ENCODE data around the gene ITPR1. TPM values are rescaled to one million over a fixed set of nuclear protein-coding genes. Genes with fewer than 3 reads are reported as not detected.

ITPR1 gene
- total RNA-seq, 1 experiment from 2014 or later, result 8.7 TPM

DNA sequence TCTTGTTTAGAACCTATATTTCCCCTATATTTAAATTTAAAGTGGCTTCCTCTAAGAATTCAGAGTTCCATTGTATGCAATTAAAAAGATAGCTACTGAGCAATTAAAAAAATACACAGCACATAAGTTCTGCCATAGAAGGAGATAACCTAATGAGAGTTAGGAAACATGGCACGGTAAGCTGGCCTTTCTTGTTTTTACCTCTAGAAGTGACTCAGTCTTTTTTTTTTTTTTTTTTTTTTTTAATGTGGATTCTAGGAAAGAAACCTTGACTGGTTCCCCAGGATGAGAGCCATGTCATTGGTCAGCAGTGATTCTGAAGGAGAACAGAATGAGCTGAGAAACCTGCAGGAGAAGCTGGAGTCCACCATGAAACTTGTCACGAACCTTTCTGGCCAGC, 343.4 kb downstream of the ITPR1 start:
- intact Hi-C loops (cut with micrococcal nuclease; ENCODE audit: unreplicated experiment), result no loop called here
- Histone ChIP-seq H3K4me1 (ENCODE audit: control insufficient read depth, insufficient read depth, low read length) (0 out of 2 replicates have a peak, but pooled peaks cover 1% of the 10 kb centered on the region), H3K36me3 (ENCODE audit: control insufficient read depth, insufficient read depth, low read length) (no peaks in the 10 kb centered on the region), H3K27me3 (ENCODE audit: control insufficient read depth, insufficient read depth, low read length) (no peaks in the 10 kb centered on the region), H3K9me3 (ENCODE audit: control insufficient read depth, insufficient read depth, low read depth, low read length) (no peaks in the 10 kb centered on the region), H3K27ac (ENCODE audit: low read length) (no peak overlapping the region), H3K4me3 (ENCODE audit: low read depth in 2 of 2, low read length in 2 of 2) (no peak overlapping the region)
- no TSS peak for BruUV-seq (replicated peaks)
- ATAC-seq (no peak), DNase-seq (ENCODE audit: low read depth, low spot score) (no peak)
- ChIA-PET CTCF (no interaction called here), POLR2A (no interaction called here)
- in situ Hi-C loops (cut with HindIII; ENCODE audit: low pct_unique_long_range_greater_than_20kb, low sequenced_read_pairs), result no loop called here
- TF ChIP-seq POLR2AphosphoS5 (IDR thresholded peaks at IDR 0.05; ENCODE audit: low read depth, low read length) (no peak), TCF7L2 (IDR thresholded peaks at IDR 0.05; ENCODE audit: low read depth, low read length) (no peak), SIN3A (IDR thresholded peaks at IDR 0.05; ENCODE audit: borderline replicate concordance, insufficient read depth, low read depth, low read length) (no peak), REST (IDR thresholded peaks at IDR 0.05; ENCODE audit: insufficient read depth in 1 of 2, low read depth in 2 of 2, low read length in 1 of 2) (no peak)
- TF ChIP-seq, protein P1, sequence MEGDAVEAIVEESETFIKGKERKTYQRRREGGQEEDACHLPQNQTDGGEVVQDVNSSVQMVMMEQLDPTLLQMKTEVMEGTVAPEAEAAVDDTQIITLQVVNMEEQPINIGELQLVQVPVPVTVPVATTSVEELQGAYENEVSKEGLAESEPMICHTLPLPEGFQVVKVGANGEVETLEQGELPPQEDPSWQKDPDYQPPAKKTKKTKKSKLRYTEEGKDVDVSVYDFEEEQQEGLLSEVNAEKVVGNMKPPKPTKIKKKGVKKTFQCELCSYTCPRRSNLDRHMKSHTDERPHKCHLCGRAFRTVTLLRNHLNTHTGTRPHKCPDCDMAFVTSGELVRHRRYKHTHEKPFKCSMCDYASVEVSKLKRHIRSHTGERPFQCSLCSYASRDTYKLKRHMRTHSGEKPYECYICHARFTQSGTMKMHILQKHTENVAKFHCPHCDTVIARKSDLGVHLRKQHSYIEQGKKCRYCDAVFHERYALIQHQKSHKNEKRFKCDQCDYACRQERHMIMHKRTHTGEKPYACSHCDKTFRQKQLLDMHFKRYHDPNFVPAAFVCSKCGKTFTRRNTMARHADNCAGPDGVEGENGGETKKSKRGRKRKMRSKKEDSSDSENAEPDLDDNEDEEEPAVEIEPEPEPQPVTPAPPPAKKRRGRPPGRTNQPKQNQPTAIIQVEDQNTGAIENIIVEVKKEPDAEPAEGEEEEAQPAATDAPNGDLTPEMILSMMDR (IDR thresholded peaks at IDR 0.05), result no peak

DNA sequence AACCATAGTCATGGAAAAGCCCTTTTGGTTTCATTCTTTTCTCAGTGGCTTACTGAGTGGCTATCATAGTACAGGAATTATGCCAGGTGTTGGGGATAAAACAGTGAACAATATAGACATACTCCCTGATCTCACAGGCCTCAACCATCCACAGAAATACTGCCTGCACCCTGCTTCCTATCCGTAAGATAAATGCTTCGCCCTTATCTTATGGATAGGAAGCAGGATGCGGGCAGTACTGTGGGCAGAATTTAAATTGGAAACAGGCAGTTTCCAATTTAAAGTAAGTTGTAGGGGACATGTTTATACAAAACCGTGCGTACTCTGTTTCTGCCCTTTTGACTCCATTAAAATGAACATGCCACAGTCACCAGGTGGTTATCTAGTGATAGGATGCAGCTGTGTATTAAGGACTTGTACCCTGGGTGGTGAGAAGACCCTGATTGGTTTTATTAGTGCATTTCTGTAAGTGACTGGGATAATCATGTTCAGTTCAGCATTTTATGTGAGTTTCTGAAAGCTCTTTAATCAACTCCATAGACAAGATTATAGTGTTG, 344.3 kb downstream of the ITPR1 start:
- H3K4me3 ChIP-seq (ENCODE audit: low read depth in 2 of 2, low read length in 2 of 2), result no peak overlapping the region
- no peaks in the 10 kb centered on the region for H3K9me3 ChIP-seq (ENCODE audit: control insufficient read depth, insufficient read depth, low read depth, low read length)
- H3K27me3 ChIP-seq (ENCODE audit: control insufficient read depth, insufficient read depth, low read length), result no peaks in the 10 kb centered on the region
- POLR2A ChIA-PET, result interaction anchor here (0.6 kb wide), 1 partner anchor 17 kb away, joined by 10 read pairs; no protein-coding TSS in a partner anchor
- CTCF ChIA-PET, result no interaction called here
- intact Hi-C loops (cut with micrococcal nuclease; ENCODE audit: unreplicated experiment) (no loop called here), in situ Hi-C loops (cut with HindIII; ENCODE audit: low pct_unique_long_range_greater_than_20kb, low sequenced_read_pairs) (no loop called here)
- TF ChIP-seq, protein P1 (IDR thresholded peaks at IDR 0.05), result no peak
- no peak for TF ChIP-seq POLR2AphosphoS5 (IDR thresholded peaks at IDR 0.05; ENCODE audit: low read depth, low read length)
- TF ChIP-seq SIN3A (IDR thresholded peaks at IDR 0.05; ENCODE audit: borderline replicate concordance, insufficient read depth, low read depth, low read length), result no peak
- no peak for TF ChIP-seq TCF7L2 (IDR thresholded peaks at IDR 0.05; ENCODE audit: low read depth, low read length)
- no peak for TF ChIP-seq REST (IDR thresholded peaks at IDR 0.05; ENCODE audit: insufficient read depth in 1 of 2, low read depth in 2 of 2, low read length in 1 of 2)
- no peaks in the 10 kb centered on the region for H3K36me3 ChIP-seq (ENCODE audit: control insufficient read depth, insufficient read depth, low read length)
- no peaks in the 10 kb centered on the region for H3K4me1 ChIP-seq (ENCODE audit: control insufficient read depth, insufficient read depth, low read length)
- H3K27ac ChIP-seq (ENCODE audit: low read length), result no peak overlapping the region
- DNase-seq (ENCODE audit: low read depth, low spot score) (no peak), ATAC-seq (no peak)
- BruUV-seq (replicated peaks), result no TSS peak

Measured in Panc1 (cell line).